HEK293T (cell line): Measurements from ENCODE around the gene TOB1.

Experiments used
- ARNT ChIP-seq: fragments of 450-650 bp; IDR thresholded peaks from 2 replicates; pipeline ENCODE4 v1.6.1; 2017; ENCODE audit warnings: mild to moderate bottlenecking
- BHLHE40 ChIP-seq: fragments of 450-650 bp; IDR thresholded peaks from 2 replicates; pipeline ENCODE4 v1.6.1; 2016; ENCODE audit warnings: mild to moderate bottlenecking, moderate library complexity, borderline replicate concordance
- ELF4 ChIP-seq: fragments of 450-650 bp; IDR thresholded peaks from 2 replicates; pipeline ENCODE4 v1.6.1; 2017; ENCODE audit warnings: antibody characterized with exemption
- FOXA1 ChIP-seq: fragments of 450-650 bp; IDR thresholded peaks from 2 replicates; pipeline ENCODE4 v1.6.1; 2016; ENCODE audit warnings: mild to moderate bottlenecking
- FOXM1 ChIP-seq: fragments of 450-650 bp; IDR thresholded peaks from 2 replicates; pipeline ENCODE4 v1.6.1; 2017; ENCODE audit warnings: mild to moderate bottlenecking, borderline replicate concordance
- HDGF ChIP-seq: fragments of 450-650 bp; IDR thresholded peaks from 2 replicates; pipeline ENCODE4 v1.6.1; 2017; ENCODE audit warnings: antibody characterized with exemption, borderline replicate concordance
- SUZ12 ChIP-seq: fragments of 450-650 bp; IDR thresholded peaks from 2 replicates; pipeline ENCODE4 v1.6.1; 2016; ENCODE audit warnings: mild to moderate bottlenecking

DNA sequence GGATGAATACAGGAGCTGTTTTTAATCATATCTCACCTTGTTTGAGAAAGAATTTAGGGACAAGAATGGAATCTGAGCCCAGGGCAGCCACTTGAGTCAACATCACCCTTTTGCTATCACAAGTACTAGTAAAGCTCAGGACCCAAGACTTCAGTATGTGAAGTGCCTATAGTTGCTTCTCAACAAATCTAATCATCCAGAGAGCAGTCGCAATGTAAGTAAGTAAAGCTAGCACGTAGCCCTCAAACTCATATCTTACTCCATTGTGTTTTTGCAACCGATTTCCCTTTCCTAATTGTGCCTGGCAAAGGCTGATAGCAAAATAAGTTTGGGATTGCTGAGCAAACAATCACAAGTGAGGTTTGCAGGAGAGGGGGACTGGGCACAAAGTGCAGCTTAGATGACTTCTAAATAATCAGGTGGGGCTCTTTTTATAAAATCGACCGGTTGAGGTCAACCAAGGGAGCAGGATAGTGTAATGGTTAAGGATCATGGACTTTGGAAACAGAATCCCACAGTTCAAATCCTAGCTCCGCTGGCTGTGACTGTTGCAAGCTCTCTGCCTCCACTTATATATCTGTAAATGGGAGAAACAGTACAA lies 13.0 kb downstream of the TOB1 start:
- TF ChIP-seq BHLHE40: no peak
- no peak for TF ChIP-seq ELF4
- TF ChIP-seq ARNT: no peak
- TF ChIP-seq SUZ12: no peak
- TF ChIP-seq FOXM1: no peak
- no peak for TF ChIP-seq FOXA1
- no peak for TF ChIP-seq HDGF
